Psoas muscle (tissue), 8 donors: Measurements from ENCODE around the gene KRTAP10-5. TPM values are rescaled to one million over a fixed set of nuclear protein-coding genes. Genes with fewer than 3 reads are reported as not detected.

Experiments used
- ATAC-seq, 4 donors: fragments of 200-7000 bp; cut with Tn5 transposase; one replicate each; pipeline ENCODE4 v1.9.1; 2020; ENCODE audit warnings: moderate library complexity in 3 of 4, mild to moderate bottlenecking in 2 of 4
- DNase-seq, 2 donors: peaks; one replicate each; pipeline ENCODE4 v3.0.0-alpha.2; 2020
- H3K27ac ChIP-seq: fragments of 200-600 bp; one replicate; pipeline ENCODE4 v1.8.0; 2022
- H3K27me3 ChIP-seq, 3 donors: fragments of 200-600 bp in 1 of 3; one replicate each; pipeline versions ENCODE4 v1.6.1 to v1.8.0; 2013 to 2022; ENCODE audit warnings: low read length in 2 of 3, mild to moderate bottlenecking in 2 of 3, moderate library complexity in 1 of 3; ENCODE audit not compliant: insufficient read depth in 3 of 3
- H3K36me3 ChIP-seq, 2 donors: fragments of 200-600 bp in 1 of 2; one replicate each; pipeline versions ENCODE4 v1.6.1 to v1.8.0; 2013 to 2022; ENCODE audit warnings: low read depth in 1 of 2, mild to moderate bottlenecking in 1 of 2, moderate library complexity in 1 of 2; ENCODE audit not compliant: insufficient read depth in 1 of 2
- H3K4me1 ChIP-seq: fragments of 200-600 bp; one replicate; pipeline ENCODE4 v1.8.0; 2022
- H3K4me3 ChIP-seq: fragments of 200-600 bp; one replicate; pipeline ENCODE4 v1.8.0; 2022; ENCODE audit warnings: mild to moderate bottlenecking
- H3K9me3 ChIP-seq: fragments of 200-600 bp; one replicate; pipeline ENCODE4 v1.8.0; 2022
- CTCF ChIP-seq: fragments of 200-600 bp; IDR thresholded peaks from one replicate; pipeline ENCODE4 v1.8.0; 2022; ENCODE audit warnings: antibody characterized with exemption
- WGBS, 3 donors: extraction: QIAGEN DNeasy Blood & Tissue Kit; methylation state at CpG; one replicate each; pipeline versions ENCODE4 v1.1.6 to v1.1.7; 2013; 5-methylcytosine and 5-hydroxymethylcytosine counted together
- intact Hi-C, 2 donors: fragments of 100-400 bp; cut with DNase I; formaldehyde crosslinking; loops; one replicate each; pipeline versions ENCODE4 v1.11.0 to v1.14.2; 2022
- polyA plus RNA-seq, 3 donors: library from polyadenylated mRNA; stranded (reverse); fragments of 200-250 nt; gene quantifications; one replicate each; pipeline ENCODE4 v1.2.3, GENCODE V29; 2013
- total RNA-seq, 4 donors: library from RNA; stranded (reverse); fragmentation: NEBNext Ultra II Directional in 2 of 4; extraction: Animal tissue kit (Norgen Biotek cat#: 25700) in 2 of 4; gene quantifications; one replicate each; pipeline versions ENCODE4 v1.2.1 to v1.2.4, GENCODE V29; 2021 to 2023
- donor health status: healthy with polysubstance abuse.
- donor health status: DM: no; HTN: no; CAD: no; lungs with moderate emphysema.
- donor health status: Bipolar disorder and iron deficiency.
- donor health status: healthy.
- donor health status: DM: yes; HTN: yes; CAD: no.
- donor health status: DM: no; HTN: no; CAD: no.
- donor health status: DM: no; HTN: no; CAD: no.
- donor health status: DM: yes; HTN: yes; CAD: no.

The KRTAP10-5 gene
- total and polyA plus RNA-seq, 7 donors = not detected

- no peak overlapping the region for H3K27ac ChIP-seq
- TF ChIP-seq CTCF = no peak
- 37 to 40% (median 38%) methylated on average over 25 of the region's 25 CpGs for WGBS, 3 donors
- H3K9me3 ChIP-seq = peaks cover 4% of the 10 kb centered on the region
- DNase-seq (no peak), ATAC-seq (no peak)
- intact Hi-C loops = no loop called here
- H3K27me3 ChIP-seq = peaks cover 0 to 64% (median 12%) of the 10 kb centered on the region in 3 donors
- H3K36me3 ChIP-seq = no peaks in the 10 kb centered on the region
- no peaks in the 10 kb centered on the region for H3K4me1 ChIP-seq
- H3K4me3 ChIP-seq = no peak overlapping the region
Observed at GRCh38 chr21:44549525-44550211, 30.7 kb downstream of the KRTAP10-5 start.

DNA sequence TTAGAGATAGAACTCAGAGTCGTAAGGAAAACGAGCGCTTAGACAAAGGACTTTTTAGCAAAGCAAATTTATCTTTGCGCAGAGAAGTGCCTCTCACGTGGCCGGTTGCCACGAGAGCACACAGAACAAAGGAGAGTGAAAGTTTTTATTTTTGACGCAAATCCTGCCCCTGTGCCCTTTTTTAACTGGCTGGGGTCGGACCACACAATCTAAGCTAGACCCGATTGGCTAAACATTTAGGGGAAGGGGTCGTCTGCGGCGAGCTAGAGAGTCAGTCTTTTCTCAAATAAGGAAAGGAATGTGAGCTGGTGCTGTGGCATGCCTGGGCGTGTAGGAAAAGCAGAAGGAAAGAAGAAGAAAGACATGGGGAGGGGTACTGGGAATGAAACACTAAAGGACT lies 31.5 kb downstream of the KRTAP10-5 start:
- H3K4me3 ChIP-seq = no peak overlapping the region

GRCh38 chr21:44548381-44548780 lies 32.0 kb downstream of the KRTAP10-5 start:
- WGBS, 3 donors = 50 to 53% (median 51%) methylated on average over 13 of the region's 13 CpGs
- no peak for TF ChIP-seq CTCF
- intact Hi-C loops = no loop called here

More for the DNA sequence above, 31.5 kb downstream of the KRTAP10-5 start:
- TF ChIP-seq CTCF = no peak
- WGBS, 3 donors = 31 to 39% (median 39%) methylated on average over 14 of the region's 14 CpGs
- H3K36me3 ChIP-seq = no peaks in the 10 kb centered on the region
- H3K4me1 ChIP-seq = no peaks in the 10 kb centered on the region
- peaks cover 0 to 57% (median 10%) of the 10 kb centered on the region in 3 donors for H3K27me3 ChIP-seq
- no peak for DNase-seq
- intact Hi-C loops = no loop called here
- no peak overlapping the region for H3K27ac ChIP-seq
- H3K9me3 ChIP-seq = peaks cover 4% of the 10 kb centered on the region
- no peak for ATAC-seq

DNA sequence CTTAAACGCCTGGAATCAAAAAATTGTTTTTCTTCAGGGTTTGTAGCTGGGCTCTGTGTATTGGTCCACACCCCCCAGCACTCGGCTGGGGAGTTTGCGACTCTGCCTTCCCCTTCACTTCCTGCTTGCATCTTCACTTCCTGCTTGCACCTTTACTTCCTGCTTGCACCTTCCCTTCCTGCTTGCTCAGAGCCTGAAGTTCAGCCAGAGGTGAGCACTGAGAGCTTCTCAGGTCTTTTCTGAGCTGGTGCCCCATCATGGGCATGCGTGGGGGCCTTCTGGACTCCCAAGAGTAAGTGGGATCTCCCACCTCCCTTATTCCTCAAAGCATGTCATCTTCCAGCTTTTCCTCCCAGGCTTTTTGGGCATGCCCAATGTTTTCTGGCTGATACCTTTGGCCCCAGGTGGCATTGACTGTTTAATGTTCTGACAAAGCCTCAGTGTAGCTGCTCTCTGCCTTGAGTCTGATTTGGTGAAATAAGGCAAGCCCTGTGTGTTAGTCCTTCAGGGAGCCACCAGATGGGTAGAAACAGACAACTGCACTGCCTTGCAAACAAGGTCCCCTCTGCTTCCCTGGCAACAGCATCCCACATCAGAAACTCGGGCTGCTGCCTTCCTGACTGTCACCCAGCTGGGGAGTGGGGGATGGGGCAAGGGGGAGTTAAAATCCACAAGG lies 32.6 kb downstream of the KRTAP10-5 start:
- H3K27me3 ChIP-seq = peaks cover 0 to 50% (median 8%) of the 10 kb centered on the region in 3 donors
- DNase-seq (no peak), ATAC-seq (no peak)
- intact Hi-C loops = no loop called here
- H3K27ac ChIP-seq = no peak overlapping the region
- H3K36me3 ChIP-seq = no peaks in the 10 kb centered on the region
- H3K4me3 ChIP-seq = no peak overlapping the region
- 42 to 60% (median 54%) methylated on average over 5 of the region's 5 CpGs for WGBS, 3 donors
- H3K9me3 ChIP-seq = peaks cover 4% of the 10 kb centered on the region
- no peaks in the 10 kb centered on the region for H3K4me1 ChIP-seq
- no peak for TF ChIP-seq CTCF

More at GRCh38 chr21:44548381-44548780, 32.0 kb downstream of the KRTAP10-5 start:
- ATAC-seq = no peak
- H3K9me3 ChIP-seq = peaks cover 4% of the 10 kb centered on the region
- H3K36me3 ChIP-seq = no peaks in the 10 kb centered on the region
- peaks cover 0 to 53% (median 10%) of the 10 kb centered on the region in 3 donors for H3K27me3 ChIP-seq
- no peaks in the 10 kb centered on the region for H3K4me1 ChIP-seq
- DNase-seq = no peak
- no peak overlapping the region for H3K27ac ChIP-seq
- H3K4me3 ChIP-seq = no peak overlapping the region
